Thymus (tissue), 14 donors: ENCODE results near the gene TAMM41. TPM values are rescaled to one million over a fixed set of nuclear protein-coding genes. Genes with fewer than 3 reads are reported as not detected.
"Not testable (repeated sequence)": the region's sequence is repeated elsewhere in the genome, so short reads cannot be mapped to it uniquely, and the experiment has no call there.

Source experiments
- DNase-seq, 9 donors: peaks; one replicate each; pipeline ENCODE4 v3.0.0-alpha.2; 2013; ENCODE audit warnings: low spot score in 9 of 9, low read depth in 6 of 9, missing footprints in 1 of 9
- H3K27ac ChIP-seq, 2 donors: one replicate each; pipeline ENCODE4 v1.5.1; 2013; ENCODE audit warnings: control low read depth in 1 of 2, low read depth in 1 of 2, low read length in 1 of 2, mild to moderate bottlenecking in 1 of 2, moderate library complexity in 1 of 2
- H3K27me3 ChIP-seq, 2 donors: one replicate each; pipeline ENCODE4 v1.5.1; 2013; ENCODE audit warnings: low read length in 1 of 2; ENCODE audit not compliant: control insufficient read depth in 2 of 2, insufficient read depth in 1 of 2
- H3K36me3 ChIP-seq, 2 donors: one replicate each; pipeline ENCODE4 v1.5.1; 2013; ENCODE audit warnings: low read length in 1 of 2, mild to moderate bottlenecking in 1 of 2, moderate library complexity in 1 of 2; ENCODE audit not compliant: control insufficient read depth in 2 of 2, insufficient read depth in 2 of 2
- H3K4me1 ChIP-seq, 2 donors: one replicate each; pipeline ENCODE4 v1.5.1; 2013; ENCODE audit warnings: low read length in 2 of 2; ENCODE audit not compliant: control insufficient read depth in 2 of 2, insufficient read depth in 2 of 2
- H3K4me3 ChIP-seq, 2 donors: one replicate each; pipeline ENCODE4 v1.5.1; 2013; ENCODE audit warnings: low read length in 2 of 2, control low read depth in 1 of 2, mild to moderate bottlenecking in 1 of 2
- H3K9me3 ChIP-seq, 2 donors: one replicate each; pipeline ENCODE4 v1.5.1; 2013; ENCODE audit warnings: low read length in 1 of 2, mild to moderate bottlenecking in 1 of 2; ENCODE audit not compliant: control insufficient read depth in 2 of 2, insufficient read depth in 1 of 2
- WGBS: extraction: QIAGEN DNeasy Blood & Tissue Kit; methylation state at CpG from one replicate; pipeline ENCODE4 v1.1.7; 2013; 5-methylcytosine and 5-hydroxymethylcytosine counted together
- long read RNA-seq, 10 donors: transcript quantifications; one replicate each; lab custom pipeline, GENCODE V29; 2026
- polyA plus RNA-seq: library from polyadenylated mRNA; stranded (reverse); fragments of 200-250 nt; gene quantifications from one replicate; pipeline ENCODE4 v1.2.3, GENCODE V29; 2013
- total RNA-seq: library from RNA; stranded (reverse); fragments of 120-200 nt; gene quantifications from one replicate; pipeline ENCODE4 v1.2.4, GENCODE V29; 2013
- donor health status: healthy.

TAMM41 gene, protein sequence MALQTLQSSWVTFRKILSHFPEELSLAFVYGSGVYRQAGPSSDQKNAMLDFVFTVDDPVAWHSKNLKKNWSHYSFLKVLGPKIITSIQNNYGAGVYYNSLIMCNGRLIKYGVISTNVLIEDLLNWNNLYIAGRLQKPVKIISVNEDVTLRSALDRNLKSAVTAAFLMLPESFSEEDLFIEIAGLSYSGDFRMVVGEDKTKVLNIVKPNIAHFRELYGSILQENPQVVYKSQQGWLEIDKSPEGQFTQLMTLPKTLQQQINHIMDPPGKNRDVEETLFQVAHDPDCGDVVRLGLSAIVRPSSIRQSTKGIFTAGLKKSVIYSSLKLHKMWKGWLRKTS
- 8.0 TPM for total RNA-seq
- polyA plus RNA-seq, result 18.2 TPM
- long read RNA-seq, donor 1, result 0 reads
- long read RNA-seq, donor 2, transcript TAMM41-206 (8 exons, 1,213 nt), result major isoform, 5 of 6 reads
- long read RNA-seq, donor 2, partial matches to known transcripts, result 0 of 6 reads
- long read RNA-seq, donor 2, other reads (novel, unspliced or antisense), result 0 of 6 reads
- long read RNA-seq, donor 3, partial matches to known transcripts, result 0 of 2 reads
- long read RNA-seq, donor 3, other reads (novel, unspliced or antisense), result 0 of 2 reads
- long read RNA-seq, donor 4, partial matches to known transcripts, result 0 of 3 reads
- long read RNA-seq, donor 4, other reads (novel, unspliced or antisense), result 0 of 3 reads
- long read RNA-seq, donor 5, transcript TAMM41-206 (8 exons, 1,213 nt), result major isoform, 5 of 7 reads
- long read RNA-seq, donor 5, partial matches to known transcripts, result 0 of 7 reads
- long read RNA-seq, donor 5, other reads (novel, unspliced or antisense), result 0 of 7 reads
- long read RNA-seq, donor 6, partial matches to known transcripts, result 0 of 3 reads
- long read RNA-seq, donor 6, other reads (novel, unspliced or antisense), result 0 of 3 reads
- long read RNA-seq, donor 7, partial matches to known transcripts, result 0 of 4 reads
- long read RNA-seq, donor 7, other reads (novel, unspliced or antisense), result 0 of 4 reads
- long read RNA-seq, donor 8, partial matches to known transcripts, result 0 of 2 reads
- long read RNA-seq, donor 8, other reads (novel, unspliced or antisense), result 0 of 2 reads
- long read RNA-seq, donor 9, partial matches to known transcripts, result 0 of 1 reads
- long read RNA-seq, donor 9, other reads (novel, unspliced or antisense), result 0 of 1 reads
- long read RNA-seq, donor 10, transcript TAMM41-206 (8 exons, 1,213 nt), result major isoform, 5 of 5 reads
- long read RNA-seq, donor 10, partial matches to known transcripts, result 0 of 5 reads
- long read RNA-seq, donor 10, other reads (novel, unspliced or antisense), result 0 of 5 reads

GRCh38 chr3:11846281-11847266, at the start of gene TAMM41:
Gene TAMM41 (minus strand): TSS chr3:11846885. CDS start chr3:11846636, 249 bp downstream.
- Histone ChIP-seq H3K4me3 (peak within 1 kb of the TSS; percentile 78 to 87), H3K4me1 (peaks cover 8 to 12% of the 10 kb centered on the region in 2 donors), H3K36me3 (peaks cover 15 to 21% of the 10 kb centered on the region in 2 donors), H3K9me3 (no peaks in the 10 kb centered on the region), H3K27me3 (no peaks in the 10 kb centered on the region), H3K27ac (peak within 1 kb of the TSS; percentile 53 to 87)
- 2% methylated on average over 71 of the region's 71 CpGs for WGBS
- DNase-seq, result peak; percentile 65 to 91 (median 80)

GRCh38 chr3:11878837-11879236, 32.2 kb upstream of the TAMM41 start:
- no peaks in the 10 kb centered on the region for H3K4me1 ChIP-seq
- no peak overlapping the region for H3K27ac ChIP-seq
- H3K9me3 ChIP-seq, result no peaks in the 10 kb centered on the region
- H3K4me3 ChIP-seq, result no peak overlapping the region
- 81% methylated on average over 5 of the region's 5 CpGs for WGBS
- DNase-seq, result no peak
- H3K27me3 ChIP-seq, result no peaks in the 10 kb centered on the region
- H3K36me3 ChIP-seq, result no peaks in the 10 kb centered on the region

- H3K36me3 ChIP-seq, H3K4me3 ChIP-seq, H3K27ac ChIP-seq, DNase-seq, H3K9me3 ChIP-seq, H3K27me3 ChIP-seq, H3K4me1 ChIP-seq: not testable (repeated sequence)
- WGBS, result 91% methylated on average over 1 of the region's 1 CpG
Observed at GRCh38 chr3:11874707-11875106, 28.0 kb upstream of the TAMM41 start.

DNA sequence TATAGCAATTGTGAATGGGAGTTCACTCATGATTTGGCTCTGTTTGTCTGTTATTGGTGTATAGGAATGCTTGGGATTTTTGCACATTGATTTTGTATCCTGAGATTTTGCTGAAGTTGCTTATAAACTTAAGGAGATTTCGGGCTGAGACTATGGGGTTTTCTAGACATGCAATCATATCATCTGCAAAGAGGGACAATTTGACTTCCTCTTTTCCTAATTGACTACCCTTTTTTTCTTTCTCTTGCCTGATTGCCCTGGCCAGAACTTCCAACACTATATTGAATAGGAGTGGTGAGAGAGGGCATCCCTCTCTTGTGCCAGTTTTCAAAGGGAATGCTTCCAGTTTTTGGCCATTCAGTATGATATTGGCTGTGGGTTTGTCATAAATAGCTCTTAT, 17.1 kb upstream of the TAMM41 start:
- DNase-seq, H3K27me3 ChIP-seq, H3K4me1 ChIP-seq, H3K9me3 ChIP-seq, H3K4me3 ChIP-seq, H3K36me3 ChIP-seq, H3K27ac ChIP-seq: not testable (repeated sequence)
- 88% methylated on average over 1 of the region's 1 CpG for WGBS

- not testable (repeated sequence) for DNase-seq, H3K9me3 ChIP-seq, H3K27ac ChIP-seq, H3K4me3 ChIP-seq, H3K27me3 ChIP-seq, H3K36me3 ChIP-seq, H3K4me1 ChIP-seq
- 97% methylated on average over 2 of the region's 2 CpGs for WGBS
Observed at GRCh38 chr3:11862584-11862983, 15.9 kb upstream of the TAMM41 start.

DNA sequence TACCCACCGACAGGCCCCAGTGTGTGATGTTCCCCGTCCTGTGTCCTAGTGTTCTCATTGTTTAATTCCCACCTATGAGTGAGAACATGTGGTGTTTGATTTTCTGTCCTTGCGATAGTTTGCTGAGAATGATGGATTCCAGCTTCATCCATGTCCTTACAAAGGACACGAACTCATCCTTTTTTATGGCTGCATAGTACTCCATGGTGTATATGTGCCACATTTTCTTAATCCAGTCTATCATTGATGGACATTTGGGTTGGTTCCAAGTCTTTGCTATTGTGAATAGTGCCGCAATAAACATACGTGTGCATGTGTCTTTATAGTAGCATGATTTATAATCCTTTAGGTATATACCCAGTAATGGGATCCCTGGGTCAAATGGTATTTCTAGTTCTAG, 15.5 kb upstream of the TAMM41 start:
- H3K36me3 ChIP-seq, H3K4me1 ChIP-seq, DNase-seq, H3K27me3 ChIP-seq, H3K9me3 ChIP-seq, H3K27ac ChIP-seq, H3K4me3 ChIP-seq: not testable (repeated sequence)
- WGBS, result 94% methylated on average over 5 of the region's 6 CpGs

DNA sequence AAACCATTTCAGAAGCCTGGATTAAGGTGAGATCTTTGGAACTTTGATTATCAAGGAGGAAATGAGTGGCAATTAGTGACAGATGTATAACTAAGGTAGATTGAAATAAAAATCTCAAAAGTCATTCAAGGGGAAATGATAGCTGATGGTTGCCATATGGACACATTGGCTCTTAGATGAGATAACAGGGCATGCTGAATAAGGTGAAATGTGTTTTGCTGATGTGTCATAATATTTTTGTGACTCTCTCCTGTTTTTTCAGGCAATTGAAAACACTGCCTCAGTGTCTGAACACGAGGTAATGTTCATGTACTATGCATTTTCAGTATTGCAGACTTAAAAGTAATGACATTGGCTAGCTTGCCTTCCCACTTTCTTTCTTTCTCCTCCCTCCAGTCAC, 13.5 kb upstream of the TAMM41 start:
- 52% methylated on average over 1 of the region's 1 CpG for WGBS
- not testable (repeated sequence) for H3K27ac ChIP-seq, H3K27me3 ChIP-seq, DNase-seq, H3K4me1 ChIP-seq, H3K36me3 ChIP-seq, H3K4me3 ChIP-seq, H3K9me3 ChIP-seq

GRCh38 chr3:11853450-11853849, 6.8 kb upstream of the TAMM41 start:
- Histone ChIP-seq H3K9me3 (no peaks in the 10 kb centered on the region), H3K4me1 (no peaks in the 10 kb centered on the region), H3K4me3 (no peak overlapping the region), H3K36me3 (no peaks in the 10 kb centered on the region), H3K27ac (no peak overlapping the region), H3K27me3 (no peaks in the 10 kb centered on the region)
- no peak for DNase-seq
- WGBS, result 81% methylated on average over 5 of the region's 5 CpGs
